Heart right ventricle (tissue), 16 donors: ENCODE data around the gene AK3. TPM values are rescaled to one million over a fixed set of nuclear protein-coding genes. Genes with fewer than 3 reads are reported as not detected.

Source experiments
- ATAC-seq, 8 donors: fragments of 200-7000 bp; cut with Tn5 transposase; one replicate each; pipeline ENCODE4 v1.9.1; 2020; ENCODE audit warnings: mild to moderate bottlenecking in 8 of 8, moderate library complexity in 8 of 8, moderate number of reproducible peaks in 1 of 8
- DNase-seq, 2 donors: peaks; one replicate each; pipeline ENCODE4 v3.0.0-alpha.2; 2020
- H3K27ac ChIP-seq, 10 donors: fragments of 200-600 bp; sonication (generic) in 2 of 10; one replicate each; pipeline versions ENCODE4 v1.5.0 to v1.8.0; 2020 to 2022; ENCODE audit warnings: mild to moderate bottlenecking in 3 of 10
- H3K27me3 ChIP-seq, 7 donors: fragments of 200-600 bp; one replicate each; pipeline ENCODE4 v1.8.0; 2021 to 2022; ENCODE audit warnings: mild to moderate bottlenecking in 2 of 7
- H3K36me3 ChIP-seq, 9 donors: fragments of 200-600 bp; sonication (generic) in 1 of 9; one replicate each; pipeline versions ENCODE4 v1.5.0 to v1.8.0; 2020 to 2022; ENCODE audit warnings: mild to moderate bottlenecking in 2 of 9
- H3K4me1 ChIP-seq, 9 donors: fragments of 200-600 bp; sonication (generic) in 1 of 9; one replicate each; pipeline versions ENCODE4 v1.5.0 to v1.8.0; 2020 to 2022; ENCODE audit warnings: mild to moderate bottlenecking in 4 of 9
- H3K4me3 ChIP-seq, 10 donors: fragments of 200-600 bp; sonication (generic) in 2 of 10; one replicate each; pipeline versions ENCODE4 v1.5.0 to v1.8.0; 2020 to 2022; ENCODE audit warnings: mild to moderate bottlenecking in 7 of 10, moderate library complexity in 2 of 10
- H3K9me3 ChIP-seq, 11 donors: fragments of 200-600 bp in 10 of 11; sonication (generic) in 2 of 11; one replicate each; pipeline versions ENCODE4 v1.5.0 to v1.8.0; 2013 to 2022; ENCODE audit warnings: mild to moderate bottlenecking in 2 of 11, control low read depth in 1 of 11, moderate library complexity in 1 of 11
- CTCF ChIP-seq, 9 donors: fragments of 200-600 bp; sonication (generic) in 2 of 9; IDR thresholded peaks; one replicate each; pipeline versions ENCODE4 v1.5.0 to v1.8.0; 2021 to 2022; ENCODE audit warnings: antibody characterized with exemption in 9 of 9, mild to moderate bottlenecking in 5 of 9, moderate library complexity in 1 of 9
- WGBS, 2 donors: extraction: QIAGEN DNeasy Blood & Tissue Kit; methylation state at CpG; one replicate each; pipeline ENCODE4 v1.1.7; 2013; ENCODE audit warnings: inconsistent platforms in 1 of 2; 5-methylcytosine and 5-hydroxymethylcytosine counted together
- intact Hi-C, 10 donors: fragments of 100-400 bp; cut with DNase I; formaldehyde crosslinking; loops; one replicate each; pipeline versions ENCODE4 v1.11.1 to v1.14.2; 2022
- polyA plus RNA-seq, 2 donors: library from polyadenylated mRNA; stranded (reverse); fragments of 200-250 nt; gene quantifications; one replicate each; pipeline ENCODE4 v1.2.3, GENCODE V29; 2013
- total RNA-seq, 10 donors: library from RNA; stranded (reverse); fragmentation: NEBNext Ultra II Directional in 3 of 10; extraction: Animal tissue kit (Norgen Biotek cat#: 25700) in 3 of 10; gene quantifications; one replicate each; pipeline versions ENCODE4 v1.2.1 to v1.2.4, GENCODE V29; 2021 to 2023
- donor health status: Arrhythmogenic right ventricular cardiomyopathy.
- donor health status: ischemic (EF 13 %, LVEDD 7.1; RV severe dilation, severe dysfunction).
- donor health status: healthy with polysubstance abuse.
- donor health status: DM: no; HTN: yes; CAD: no.
- donor health status: DM: no; HTN: no; CAD: no.
- donor health status: ischemic (EF 25% LVEDD 6.9; RV normal size, moderate dysfunction).
- donor health status: ischemic (EF 25% LVEDD 5.7; RV mildly dilated, moderate dysfunction).
- donor health status: healthy.
- donor health status: DM: yes; HTN: yes; CAD: no.
- donor health status: Ischemic cardiomyopathy.
- donor health status: ischemic (EF 35%, LVEDD 5.7; RV mildly dilated, moderate dysfunction).
- donor health status: nonischemic (EF 11% LVEDD 7.7; RV severe dilation, severe dysfunction).
- donor health status: DM: yes; HTN: yes; CAD: no.
- donor health status: PGD.
- donor health status: ischemic (EF 29% LVEDD 5.4; RV normal size, mild dysfunction).
- donor health status: nonischemic (EF 23%, LVEDD 6.1; RV moderate dilation, normal function).

The AK3 gene
- total and polyA plus RNA-seq, 12 donors: 32.9 to 217 (median 138) TPM

- peaks cover 0 to 7% (median 0%) of the 10 kb centered on the region in 9 donors for H3K4me1 ChIP-seq
- intact Hi-C loops: no loop called here
- H3K36me3 ChIP-seq: peaks cover 0 to 100% (median 49%) of the 10 kb centered on the region in 9 donors
- no peak overlapping the region for H3K27ac ChIP-seq
- WGBS, 2 donors: 92 to 96% methylated on average over 1 of the region's 1 CpG
- ATAC-seq (no peak), DNase-seq (no peak)
- no peak overlapping the region for H3K4me3 ChIP-seq
- H3K9me3 ChIP-seq: no peaks in the 10 kb centered on the region
- no peak for TF ChIP-seq CTCF (IDR thresholded peaks at IDR 0.05)
- H3K27me3 ChIP-seq: no peaks in the 10 kb centered on the region
Measured at GRCh38 chr9:4716163-4716562, 24.8 kb downstream of the AK3 start.

- Histone ChIP-seq H3K4me3 (no peak overlapping the region), H3K27ac (no peak overlapping the region), H3K36me3 (peaks cover 0 to 100% (median 52%) of the 10 kb centered on the region in 9 donors), H3K9me3 (no peaks in the 10 kb centered on the region), H3K27me3 (no peaks in the 10 kb centered on the region), H3K4me1 (peaks cover 0 to 7% (median 0%) of the 10 kb centered on the region in 9 donors)
- no peak for TF ChIP-seq CTCF (IDR thresholded peaks at IDR 0.05)
- no peak for DNase-seq
- intact Hi-C loops: no loop called here
- 83 to 90% methylated on average over 9 of the region's 9 CpGs for WGBS, 2 donors
- no peak for ATAC-seq
Measured at GRCh38 chr9:4714266-4715016, 26.6 kb downstream of the AK3 start.

- Histone ChIP-seq H3K4me3 (no peak overlapping the region), H3K4me1 (peaks cover 0 to 7% (median 0%) of the 10 kb centered on the region in 9 donors), H3K9me3 (no peaks in the 10 kb centered on the region), H3K36me3 (peaks cover 0 to 100% (median 51%) of the 10 kb centered on the region in 9 donors), H3K27me3 (no peaks in the 10 kb centered on the region), H3K27ac (no peak overlapping the region)
- DNase-seq (no peak), ATAC-seq (peak in 6 of 8 donors; percentile 34 to 76 (median 58))
- WGBS, 2 donors: 66 to 68% methylated on average over 7 of the region's 7 CpGs
- no peak for TF ChIP-seq CTCF (IDR thresholded peaks at IDR 0.05)
- intact Hi-C loops: no loop called here
Measured at GRCh38 chr9:4713849-4714248, 27.2 kb downstream of the AK3 start.

GRCh38 chr9:4709380-4709779, 31.6 kb downstream of the AK3 start:
- no peak for TF ChIP-seq CTCF (IDR thresholded peaks at IDR 0.05)
- H3K4me3 ChIP-seq: no peak overlapping the region
- no peaks in the 10 kb centered on the region for H3K4me1 ChIP-seq
- H3K9me3 ChIP-seq: no peaks in the 10 kb centered on the region
- intact Hi-C loops: no loop called here
- H3K27ac ChIP-seq: no peak overlapping the region
- DNase-seq: no peak
- no peak for ATAC-seq
- peaks cover 0 to 100% (median 46%) of the 10 kb centered on the region in 9 donors for H3K36me3 ChIP-seq
- H3K27me3 ChIP-seq: no peaks in the 10 kb centered on the region
